HG03135 (cell line): ENCODE results near the gene EMX1.
A peak's percentile ranks its signal among the peaks of the same experiment; 100 is the strongest.

ENCODE experiments used
- ATAC-seq: cut with Tn5 transposase; IDR thresholded peaks from one replicate; pipeline ENCODE4 v1.9.1; 2021; ENCODE audit warnings: mild to moderate bottlenecking, moderate library complexity; ENCODE audit not compliant: unreplicated experiment

The EMX1 gene

DNA sequence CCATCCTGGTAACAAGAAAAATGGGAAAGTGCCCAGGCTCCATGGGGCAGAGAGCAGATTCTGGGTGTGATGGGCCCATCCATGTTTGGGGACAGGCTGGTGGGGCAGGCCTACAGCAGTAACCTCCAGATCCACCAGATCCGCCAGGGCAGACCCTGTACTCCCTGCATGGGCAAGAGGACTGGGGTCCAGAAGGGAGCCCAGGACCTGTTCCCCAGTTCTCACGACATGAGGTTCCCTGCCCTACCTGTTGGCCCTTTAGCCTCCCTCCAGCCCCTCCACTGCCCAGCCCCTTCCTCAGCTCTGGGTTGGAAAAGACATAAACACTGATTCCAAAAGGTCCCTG, 38.7 kb downstream of the EMX1 start:
- no peak for ATAC-seq

DNA sequence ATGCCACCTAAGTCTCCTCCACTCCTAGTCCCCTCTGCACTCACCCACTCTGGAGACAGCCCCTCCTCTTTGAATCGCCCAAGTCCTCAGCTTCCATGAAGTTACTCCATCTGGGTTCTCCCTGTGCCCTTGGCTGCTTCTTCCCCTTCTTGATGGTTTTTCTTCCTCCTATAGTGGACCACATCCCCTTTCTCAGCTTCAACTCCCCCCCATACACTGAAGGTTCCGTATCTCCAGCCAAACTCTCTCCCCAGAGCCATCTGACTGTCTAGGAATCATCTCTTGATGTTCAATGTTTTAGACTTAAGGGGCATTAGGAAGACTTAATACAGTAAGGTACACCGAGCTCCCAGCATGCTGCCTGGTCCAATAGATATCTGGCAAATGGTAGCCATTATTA, 39.6 kb downstream of the EMX1 start:
- ATAC-seq: no peak

DNA sequence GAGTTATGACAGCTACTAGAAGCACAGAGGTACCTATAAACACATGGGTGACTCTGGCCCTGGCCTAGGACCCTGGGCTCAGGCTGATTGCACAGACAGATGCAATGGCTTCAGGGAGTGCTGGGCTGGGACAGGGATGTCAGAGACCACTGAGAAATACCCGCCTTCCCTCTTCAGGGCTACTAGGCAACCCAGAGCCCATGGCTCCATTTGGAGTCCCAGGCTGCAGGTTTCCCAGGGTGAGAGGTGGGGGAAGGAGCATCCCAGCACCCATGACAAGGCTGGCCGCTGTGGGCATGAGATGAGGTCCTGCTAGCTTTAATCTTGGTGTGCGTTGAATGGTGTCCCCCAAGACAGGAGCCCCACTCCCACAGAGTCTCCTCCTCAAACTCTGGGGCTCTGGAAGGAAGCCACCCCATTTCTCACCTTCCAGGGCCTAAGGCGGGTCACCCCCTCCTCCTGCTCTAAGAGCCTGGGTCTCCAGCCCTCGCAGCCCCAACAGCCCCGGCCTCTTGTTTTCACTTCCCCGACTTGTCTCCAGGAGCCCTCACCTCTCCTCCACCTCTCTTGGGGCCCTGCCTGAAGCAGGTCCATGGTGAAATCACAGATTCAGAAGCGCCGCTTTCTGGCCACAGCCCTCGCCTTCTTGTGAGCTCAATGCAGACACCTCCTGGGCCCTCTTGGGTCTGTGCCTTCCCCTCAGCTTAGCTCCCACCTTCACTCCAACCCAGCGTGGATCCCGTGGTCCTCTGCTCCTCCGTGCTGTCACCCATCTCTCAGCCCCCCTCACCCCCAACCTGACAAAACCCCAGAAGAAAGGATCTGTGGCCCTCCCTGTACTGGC, 41.4 kb downstream of the EMX1 start:
- no peak for ATAC-seq

DNA sequence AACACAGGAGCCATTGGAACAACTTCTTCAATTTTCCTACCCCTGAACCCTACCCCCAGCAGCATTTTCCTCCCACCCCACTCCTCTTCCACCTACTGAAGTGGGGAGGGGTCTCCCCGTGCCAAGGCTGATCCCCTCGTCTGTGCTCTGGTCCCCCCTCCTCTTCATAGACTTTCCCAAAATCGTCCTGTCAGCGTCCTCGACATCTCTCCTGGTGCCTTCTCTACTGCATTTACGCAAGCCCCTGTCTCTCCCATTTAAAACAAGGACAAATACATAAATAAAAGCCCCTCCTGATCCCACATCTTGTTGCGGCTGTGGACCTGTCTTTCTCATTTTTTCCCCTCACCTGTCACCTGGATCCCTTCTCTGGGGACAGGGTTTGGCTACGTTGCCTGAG, 42.2 kb downstream of the EMX1 start:
- ATAC-seq: no peak

DNA sequence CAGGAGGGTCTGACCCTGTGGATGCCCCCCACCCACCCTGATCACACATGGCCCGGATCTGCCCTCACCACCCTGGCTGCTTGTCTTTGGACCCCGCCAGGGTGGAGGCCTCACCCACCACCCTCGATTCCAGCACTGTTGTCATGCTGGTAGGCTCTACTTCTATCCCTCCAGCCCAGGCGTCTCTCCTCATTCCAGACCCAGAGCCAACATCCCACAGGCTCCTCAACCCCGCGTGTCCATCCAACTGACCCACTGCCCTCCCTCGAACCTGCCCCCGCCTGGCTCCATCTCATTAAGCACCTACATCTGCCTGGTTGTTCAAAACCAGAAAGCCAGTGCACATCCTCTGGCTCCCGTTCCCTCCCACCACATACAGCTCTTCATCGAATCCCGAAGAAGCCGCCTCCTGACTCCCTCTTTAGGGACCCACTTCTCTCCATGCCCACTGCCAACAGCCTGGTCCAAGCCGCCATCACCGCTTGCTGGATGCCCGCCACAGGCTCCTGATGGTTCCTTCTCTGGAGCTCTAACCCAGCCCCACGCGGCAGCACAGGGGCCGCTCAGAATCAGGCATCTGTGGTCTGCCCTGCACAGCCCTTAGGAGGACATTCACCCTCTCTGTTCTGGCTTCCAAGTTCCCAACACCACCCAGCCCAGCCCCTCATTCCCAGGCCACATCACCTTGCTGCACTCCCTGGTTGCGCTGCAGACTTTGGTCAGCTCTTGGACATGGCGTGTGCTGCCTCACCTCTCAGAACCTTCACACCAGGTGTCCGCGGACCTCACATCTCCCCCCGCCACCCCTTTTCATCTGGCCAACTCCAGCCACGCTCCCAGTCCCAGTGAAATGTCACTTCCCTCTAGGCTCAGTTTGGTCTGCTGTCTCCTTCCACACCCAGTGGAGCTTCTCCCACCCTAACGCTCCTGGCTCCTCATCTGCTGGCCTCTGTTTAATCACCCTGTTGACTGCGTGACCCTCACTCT, 43.0 kb downstream of the EMX1 start:
- ATAC-seq: no peak

DNA sequence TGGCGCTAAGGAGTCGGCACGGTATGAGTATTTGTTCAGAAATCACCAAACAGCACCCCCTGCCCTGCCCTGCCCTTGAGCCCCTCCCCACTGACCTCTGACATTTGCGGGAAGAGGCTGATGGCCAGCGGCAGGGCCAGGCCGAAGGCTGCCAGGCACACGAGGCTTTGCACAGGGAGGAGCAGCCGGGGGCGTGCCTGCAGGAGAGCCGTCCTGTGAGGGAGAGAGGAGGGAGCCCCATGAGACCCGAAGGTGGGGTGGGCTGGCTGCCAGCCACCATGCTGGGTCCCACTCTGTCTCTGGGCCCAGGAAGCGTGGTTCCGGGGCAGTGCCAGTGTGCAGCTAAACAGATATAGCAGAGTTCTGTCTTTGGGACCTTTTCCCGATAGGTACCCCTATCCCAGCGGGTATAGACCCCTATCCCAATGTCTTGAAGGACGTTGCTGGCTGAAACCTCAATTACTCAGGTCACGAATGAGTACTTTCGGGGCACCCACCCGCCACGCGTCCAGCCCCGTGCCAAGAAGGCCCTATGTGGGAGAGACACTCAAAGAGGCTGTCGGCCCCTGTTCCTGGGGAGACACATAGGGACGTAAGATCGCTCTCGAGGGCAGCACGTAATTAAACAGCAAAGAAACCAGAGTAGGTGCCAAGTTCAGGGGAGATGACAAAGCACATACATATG, 43.9 kb downstream of the EMX1 start:
- no peak for ATAC-seq

DNA sequence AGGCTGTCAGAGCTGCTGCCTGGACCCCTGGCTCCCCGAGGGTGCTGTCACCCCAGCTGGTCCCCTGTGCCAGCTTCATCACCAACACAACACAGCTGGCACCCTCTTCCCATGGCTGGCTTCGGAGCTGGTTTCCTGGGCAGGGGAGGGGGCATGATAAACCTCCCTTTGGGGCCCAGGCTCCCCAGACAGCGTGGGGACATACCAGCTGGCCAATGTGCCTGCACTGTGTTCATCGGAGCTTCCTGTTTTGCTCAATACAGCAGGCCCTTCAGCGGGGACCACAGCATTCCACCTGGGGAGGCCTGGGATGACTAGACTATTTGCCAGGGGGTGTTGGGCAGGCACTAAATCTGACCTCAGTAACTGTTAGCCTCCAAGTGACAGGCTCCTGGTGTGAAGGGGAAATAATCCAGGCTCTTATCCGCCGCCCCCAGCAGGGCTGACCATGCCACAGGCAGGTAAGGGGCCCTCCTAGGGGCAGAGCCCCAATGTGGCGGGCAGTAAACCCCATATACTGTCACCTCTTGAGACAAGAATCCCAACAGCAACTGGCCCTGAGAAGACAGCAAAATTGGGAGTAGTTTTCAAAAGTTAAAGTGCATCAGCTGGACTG, 44.6 kb downstream of the EMX1 start:
- no peak for ATAC-seq

DNA sequence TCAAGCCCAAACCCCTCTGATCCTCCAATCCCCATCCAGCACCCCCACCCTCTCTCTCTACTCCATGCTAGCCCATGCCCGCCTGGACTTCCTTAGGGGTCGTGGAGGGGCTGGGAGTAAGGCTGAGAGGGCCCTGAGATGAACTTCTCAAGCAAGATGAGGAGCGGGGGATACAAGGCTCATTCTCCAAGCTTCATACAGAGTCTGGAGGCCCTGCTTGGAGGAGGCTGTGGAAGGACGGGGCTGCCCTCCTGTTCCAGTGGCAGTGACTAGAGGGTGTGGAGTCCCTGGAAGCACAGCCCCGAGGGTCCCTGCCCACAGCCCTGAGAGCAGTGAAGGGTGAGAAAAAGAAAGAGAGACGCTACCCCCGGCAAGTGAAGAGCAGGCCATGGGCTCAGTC, 45.6 kb downstream of the EMX1 start:
- no peak for ATAC-seq

DNA sequence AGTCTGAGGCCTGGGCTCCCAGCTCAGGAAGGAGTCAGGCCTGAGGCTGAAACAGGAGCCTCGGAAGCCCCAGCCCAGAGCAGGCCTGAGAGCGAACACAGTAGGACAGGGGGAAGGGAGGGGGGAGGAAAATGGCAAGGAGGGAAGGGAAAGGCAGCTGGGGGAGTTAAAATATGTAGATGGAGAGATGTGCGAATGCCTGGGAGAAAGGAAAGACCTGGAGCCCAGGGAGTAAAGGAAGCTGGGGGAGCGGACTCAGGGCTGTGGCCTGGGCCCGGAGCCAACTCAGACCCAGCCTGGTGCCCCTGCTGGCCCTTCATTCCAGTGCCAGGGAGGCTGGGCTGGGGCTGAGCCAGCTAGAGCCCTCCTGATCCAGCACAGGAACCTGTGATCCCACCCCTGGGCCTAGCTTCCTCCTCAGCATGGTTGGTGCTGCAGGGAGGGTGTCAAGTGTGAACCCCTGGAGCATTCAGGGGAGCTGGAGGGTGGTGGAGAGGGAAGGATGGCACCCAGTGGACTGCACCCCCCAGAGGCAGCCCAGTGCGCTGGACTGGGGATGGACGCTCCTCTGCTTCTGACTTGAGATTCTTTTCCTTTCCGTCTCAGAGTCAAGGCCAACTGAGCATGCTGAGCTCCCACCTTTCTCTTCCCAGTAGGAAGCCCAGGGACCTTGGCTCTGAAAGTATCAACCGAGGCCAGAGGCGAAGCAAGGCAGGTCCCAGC, 46.3 kb downstream of the EMX1 start:
- ATAC-seq: no peak

DNA sequence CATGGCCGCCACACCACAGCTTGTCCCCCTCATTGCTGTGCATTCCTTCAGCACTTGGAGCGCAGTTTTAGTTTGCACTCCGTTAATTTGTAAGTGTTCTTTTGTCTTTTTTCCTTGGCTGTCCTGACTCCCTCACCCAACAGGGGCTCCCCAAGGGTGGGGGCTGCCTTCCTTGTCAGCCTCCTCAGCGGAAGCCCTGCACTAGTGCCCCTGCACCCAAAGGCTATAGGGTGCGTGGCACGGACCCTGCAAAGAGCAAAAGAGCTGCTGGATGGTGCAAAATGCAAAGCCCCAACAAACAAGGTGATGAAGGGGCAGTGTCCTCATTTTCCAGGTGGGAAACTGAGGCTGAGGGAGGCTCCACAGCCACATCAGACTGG, 46.8 kb downstream of the EMX1 start:
- ATAC-seq: no peak

DNA sequence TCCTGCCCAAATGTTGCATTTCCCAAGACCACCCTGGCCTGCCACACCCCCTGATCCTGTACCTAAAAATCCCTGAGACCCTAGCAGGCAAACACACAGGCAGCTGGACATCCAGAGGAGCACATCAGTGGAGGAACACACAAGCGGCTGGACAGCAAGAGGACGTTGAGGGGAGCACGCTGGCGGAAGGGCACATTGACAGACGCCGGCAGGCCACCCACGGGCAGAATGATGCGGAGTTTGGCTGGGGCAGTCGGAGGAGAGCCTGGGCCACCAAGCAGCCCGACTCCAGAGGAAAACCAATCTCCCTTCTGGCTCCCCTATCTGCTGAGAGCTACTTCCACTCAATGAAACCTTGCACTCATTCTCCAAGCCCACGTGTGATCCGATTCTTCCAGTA, 47.7 kb downstream of the EMX1 start:
- ATAC-seq: no peak

DNA sequence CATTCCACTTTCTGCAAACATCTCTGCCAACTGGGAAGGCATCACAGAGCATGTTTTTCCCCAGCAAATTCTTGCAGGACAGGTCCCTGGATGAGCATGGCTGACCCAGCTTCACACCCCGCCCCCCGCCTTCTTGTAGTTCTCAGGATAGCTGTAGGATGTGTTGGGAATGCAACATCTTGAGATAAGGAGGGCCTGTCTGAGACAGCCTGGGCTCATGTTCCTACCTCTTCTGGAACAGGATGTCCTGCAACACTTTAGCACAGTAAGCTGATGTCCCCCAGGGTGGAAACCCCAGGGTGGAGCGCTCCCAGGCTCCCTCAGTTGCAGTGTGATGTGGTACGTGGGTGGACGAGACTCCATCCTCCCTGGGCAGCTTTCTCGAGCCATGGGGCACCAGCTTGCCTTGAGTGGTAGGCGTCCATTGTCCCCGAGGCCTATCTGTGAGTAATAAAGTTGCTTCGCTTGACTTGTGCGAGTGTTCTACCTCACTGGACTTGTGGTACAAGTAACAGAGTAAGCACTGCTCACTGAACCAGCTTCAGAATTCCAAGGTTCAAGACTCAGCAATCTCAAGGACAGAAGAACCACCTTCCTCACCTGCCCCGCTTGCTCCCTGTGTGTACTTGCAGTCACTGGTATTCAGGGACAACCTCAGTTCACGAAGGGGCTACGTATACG, 48.6 kb downstream of the EMX1 start:
- ATAC-seq: no peak

DNA sequence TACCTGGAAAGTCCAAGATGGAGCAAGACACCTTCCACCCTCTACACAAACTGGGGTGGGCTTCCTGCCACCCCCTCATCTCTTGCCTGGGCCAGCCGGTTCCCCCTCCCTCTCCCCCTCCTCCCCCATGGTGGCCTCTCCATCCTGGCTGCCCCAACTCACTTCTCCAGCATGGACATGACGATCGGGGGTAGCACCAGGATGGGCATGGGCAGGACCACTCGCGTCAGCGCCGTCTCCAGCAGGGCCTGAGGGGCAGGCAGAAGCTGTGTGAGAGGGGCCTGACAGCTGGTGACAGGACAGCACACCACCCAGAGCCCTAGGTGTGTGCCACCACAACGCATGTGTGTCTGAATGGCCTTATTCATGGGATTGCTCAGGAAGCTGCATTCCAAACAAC, 51.0 kb downstream of the EMX1 start:
- no peak for ATAC-seq

DNA sequence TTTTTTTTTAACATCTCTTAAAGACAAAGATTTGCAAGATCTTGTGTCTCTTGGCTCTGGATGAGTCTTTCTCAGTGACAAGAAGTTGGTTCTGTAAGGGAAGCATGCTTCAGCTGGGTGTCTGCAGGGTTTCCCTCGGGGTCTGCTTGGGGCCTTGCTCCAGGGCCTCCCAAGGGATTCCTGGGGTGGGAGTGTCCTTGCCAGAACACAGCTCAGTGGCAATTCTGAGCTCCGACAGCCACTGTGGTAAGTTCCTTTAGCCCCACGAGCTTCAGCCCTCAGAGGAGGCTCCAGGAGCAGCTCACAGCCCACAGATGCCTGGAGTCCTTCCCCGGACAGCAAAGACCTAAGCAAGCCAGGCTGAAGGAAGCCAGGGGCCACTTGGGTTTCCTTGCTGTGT, 52.4 kb downstream of the EMX1 start:
- ATAC-seq: no peak

DNA sequence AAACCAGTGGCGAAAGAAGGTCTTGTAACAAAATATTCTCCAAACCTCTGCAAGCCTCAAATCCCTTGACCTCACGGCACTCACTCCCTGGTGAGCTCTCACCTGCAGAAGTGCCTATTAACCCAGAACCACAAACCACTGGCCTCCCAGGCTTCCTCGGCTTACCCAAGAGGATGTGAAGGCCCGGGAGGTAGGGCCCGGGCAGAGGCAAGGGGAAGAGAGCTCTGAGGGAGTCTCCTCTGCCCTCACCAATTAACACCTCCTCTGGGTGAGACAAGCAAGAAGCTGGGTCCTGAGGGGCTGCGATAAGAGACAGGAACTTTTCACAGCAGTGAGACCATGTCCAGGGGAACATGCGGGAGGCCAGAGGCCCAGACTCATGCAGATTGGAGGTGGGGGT, 53.7 kb downstream of the EMX1 start:
- no peak for ATAC-seq

DNA sequence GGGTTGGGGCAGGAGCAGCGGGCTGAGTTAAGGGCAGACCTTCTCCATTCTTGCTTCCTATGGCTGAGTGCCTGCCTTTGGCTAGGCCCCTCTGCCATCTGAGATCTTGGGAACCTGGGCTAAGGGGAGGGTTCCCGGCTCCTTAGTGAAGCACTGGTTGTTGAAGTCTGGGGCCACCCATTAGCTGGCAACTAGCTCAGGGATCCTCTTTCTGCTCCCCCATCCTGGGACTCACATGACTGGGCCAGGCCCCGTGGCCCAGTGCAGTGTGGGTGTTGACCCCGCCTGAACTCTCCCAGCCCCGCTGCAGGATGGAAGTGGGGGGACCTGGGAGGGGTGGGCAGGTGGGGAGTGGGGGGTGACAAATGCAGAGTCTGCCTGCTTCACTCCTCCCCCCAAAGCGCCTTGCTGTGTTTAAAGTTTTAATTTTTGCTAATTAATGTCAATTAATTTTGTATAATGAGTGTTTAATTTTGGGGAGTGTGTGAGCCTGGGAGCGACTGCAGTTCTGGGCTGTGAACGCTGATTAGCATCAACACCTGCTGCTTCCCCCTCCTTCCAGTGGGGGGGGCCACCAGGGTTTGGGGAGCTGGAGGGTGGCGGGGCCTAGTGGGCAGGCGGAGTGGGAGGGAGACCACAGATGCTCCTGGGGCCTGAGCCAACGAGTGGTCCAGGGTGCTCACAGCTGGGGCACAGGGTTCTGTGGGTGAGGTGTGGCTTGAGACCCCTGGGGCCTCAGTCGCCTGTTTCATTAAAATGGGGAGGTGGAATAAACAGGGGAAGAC, 55.2 kb downstream of the EMX1 start:
- no peak for ATAC-seq

DNA sequence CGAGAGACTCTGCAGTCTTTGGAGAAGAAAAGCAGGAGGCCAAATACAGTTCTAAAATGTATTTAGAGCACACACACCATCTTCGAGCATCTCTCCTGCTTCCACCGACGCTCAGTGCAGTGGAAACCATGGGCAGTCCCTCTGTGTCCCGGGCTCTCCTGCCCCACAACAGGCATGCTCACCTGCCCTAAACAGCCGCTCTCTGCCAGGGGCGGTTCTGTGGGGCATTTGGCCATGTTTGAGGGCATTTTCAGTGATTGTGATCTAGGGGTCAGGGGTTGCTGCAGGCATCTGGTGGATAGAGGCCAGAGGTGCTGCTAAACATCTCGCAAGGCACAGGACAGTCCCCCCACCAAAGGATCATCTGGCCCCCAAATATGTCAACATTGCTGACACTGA, 55.8 kb downstream of the EMX1 start:
- no peak for ATAC-seq

DNA sequence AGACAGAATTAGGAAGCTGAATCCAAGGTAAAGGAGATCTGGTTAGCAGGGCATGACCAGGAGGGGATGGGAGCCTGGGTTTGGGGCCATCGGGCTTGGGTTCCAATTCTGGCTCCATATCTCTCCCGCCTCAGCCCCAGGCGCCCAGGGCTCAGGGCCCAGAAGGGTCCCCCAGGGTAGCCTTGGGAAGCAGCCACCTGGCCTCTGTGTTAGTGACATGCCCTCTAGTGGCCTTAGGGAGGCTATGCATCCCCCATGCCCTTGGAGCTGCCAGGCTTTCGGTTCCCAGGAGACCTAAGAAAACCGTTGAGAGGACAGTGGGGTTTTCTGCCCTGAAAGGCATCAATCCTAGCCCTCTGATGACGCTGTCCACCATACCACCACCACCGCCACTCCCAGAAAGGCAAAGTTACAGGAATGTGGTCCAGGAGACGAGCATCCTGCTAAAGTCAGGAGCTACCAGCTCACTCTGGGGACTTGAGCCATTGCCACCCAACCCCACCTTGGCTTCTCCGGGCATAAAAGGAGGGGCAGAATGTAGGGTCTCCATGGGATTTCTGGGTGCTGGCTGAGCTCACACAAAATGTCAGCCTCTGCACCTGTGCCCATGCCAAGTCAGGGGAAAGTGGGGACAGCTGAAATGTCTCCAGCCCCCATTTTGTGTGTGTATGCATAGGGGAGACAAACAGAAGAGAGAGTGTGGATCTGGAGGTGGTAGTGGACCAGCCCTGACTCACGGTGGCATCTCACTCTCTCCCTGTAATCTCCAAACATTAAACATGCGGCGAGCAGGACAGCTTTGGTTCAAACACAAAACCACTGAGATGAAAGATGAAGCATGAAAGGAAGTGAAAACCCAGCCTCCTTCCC, 56.5 kb downstream of the EMX1 start:
- peak; percentile 93 for ATAC-seq
